Heart left ventricle (tissue), 13 donors: ENCODE results near the gene APOLD1.

Experiments used
- CTCF ChIP-seq, 12 donors: fragments of 200-600 bp; sonication (generic) in 4 of 12; IDR thresholded peaks; one replicate each; pipeline versions ENCODE4 v1.5.0 to v1.8.0; 2018 to 2022; ENCODE audit warnings: antibody characterized with exemption in 12 of 12, mild to moderate bottlenecking in 5 of 12
- POLR2A ChIP-seq, 2 donors: fragments of 450-650 bp; IDR thresholded peaks; one replicate each; pipeline ENCODE4 v1.6.1; 2017; ENCODE audit warnings: antibody characterized with exemption in 2 of 2, mild to moderate bottlenecking in 2 of 2, moderate library complexity in 2 of 2
- donor health status: ischemic (EF 13 %, LVEDD 7.1; RV severe dilation, severe dysfunction).
- donor health status: DM: no; HTN: yes; CAD: no.
- donor health status: DM: no; HTN: no; CAD: no.
- donor health status: ischemic (EF 25% LVEDD 6.9; RV normal size, moderate dysfunction).
- donor health status: ischemic (EF 25% LVEDD 5.7; RV mildly dilated, moderate dysfunction).
- donor health status: ischemic (EF 35%, LVEDD 5.7; RV mildly dilated, moderate dysfunction).
- donor health status: nonischemic (EF 11% LVEDD 7.7; RV severe dilation, severe dysfunction).
- donor health status: DM: yes; HTN: yes; CAD: no.
- donor health status: PGD.
- donor health status: ischemic (EF 29% LVEDD 5.4; RV normal size, mild dysfunction).
- donor health status: nonischemic (EF 23%, LVEDD 6.1; RV moderate dilation, normal function).

GRCh38 chr12:12747278-12747677, 38.2 kb upstream of the APOLD1 start:
- TF ChIP-seq CTCF (IDR thresholded peaks at IDR 0.05) (no peak), POLR2A (IDR thresholded peaks at IDR 0.05) (no peak)
